HG03159 (cell line): ENCODE measurements around the gene AHRR.
"Not testable (repeated sequence)": the region's sequence is repeated elsewhere in the genome, so short reads cannot be mapped to it uniquely, and the experiment has no call there.

Experiments
- ATAC-seq: cut with Tn5 transposase; IDR thresholded peaks from one replicate; pipeline ENCODE4 v1.9.1; 2021; ENCODE audit warnings: mild to moderate bottlenecking, moderate library complexity; ENCODE audit not compliant: unreplicated experiment

The AHRR gene

DNA sequence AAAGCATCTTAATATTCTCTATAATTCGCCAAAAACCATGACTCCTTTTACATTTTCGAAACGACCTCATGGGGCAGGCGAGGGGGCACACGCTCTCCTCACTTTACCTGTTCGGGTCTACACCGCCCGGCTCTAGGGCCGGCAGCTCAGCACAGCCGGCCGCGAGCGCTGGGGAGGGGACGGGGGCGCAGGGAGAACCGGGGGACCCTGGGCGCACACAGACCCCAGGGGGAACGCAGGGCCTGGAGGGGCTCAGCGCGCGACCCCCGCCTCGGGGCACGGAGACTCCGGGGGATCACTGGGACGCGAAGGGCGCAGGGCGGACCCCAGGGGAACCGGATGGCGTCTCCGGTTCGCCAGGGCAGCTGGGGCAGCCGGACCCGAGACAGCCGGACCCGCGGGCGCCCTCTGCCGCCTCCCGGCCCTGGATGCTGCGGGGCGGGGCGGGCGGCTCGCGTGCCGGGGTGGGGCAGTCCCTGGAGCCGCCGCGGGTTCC lies at the start of gene AHRR:
AHRR (plus strand) TSS at position 485 of the 496 bp plus-strand sequence. CDS start 22,189 bp downstream, outside the sequence.
- peak; percentile 46 for ATAC-seq

GRCh38 chr5:271828-272167 lies 49.7 kb upstream of the AHRR start:
- ATAC-seq, result not testable (repeated sequence)

DNA sequence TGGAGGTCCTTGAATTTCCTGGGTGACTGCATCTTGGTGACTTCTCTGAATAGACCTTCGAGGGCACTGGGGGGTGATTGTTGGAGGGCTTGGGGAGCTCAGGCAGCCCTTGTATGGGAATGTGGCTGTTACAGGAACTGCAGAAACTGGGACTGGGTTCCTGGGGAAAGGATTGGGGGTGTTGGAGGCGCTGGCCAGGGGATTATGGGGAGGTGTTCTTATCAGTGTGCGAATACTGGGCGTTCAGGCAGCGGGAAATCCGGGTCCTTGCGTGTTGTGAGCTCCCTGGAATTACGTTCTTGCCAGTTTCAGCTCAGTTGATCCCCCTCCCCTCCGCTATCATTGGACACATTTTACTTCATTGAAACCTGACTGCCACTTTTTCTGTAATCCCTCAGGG lies 48.4 kb upstream of the AHRR start:
- not testable (repeated sequence) for ATAC-seq

- not testable (repeated sequence) for ATAC-seq
Observed at GRCh38 chr5:273491-273890, 48.0 kb upstream of the AHRR start.

- ATAC-seq, result not testable (repeated sequence)
Observed at GRCh38 chr5:274346-274745, 47.2 kb upstream of the AHRR start.

GRCh38 chr5:278646-279045 lies 42.9 kb upstream of the AHRR start:
- no peak for ATAC-seq

- not testable (repeated sequence) for ATAC-seq
Observed at GRCh38 chr5:279051-279665, 42.4 kb upstream of the AHRR start.

GRCh38 chr5:285991-286557 lies 35.4 kb upstream of the AHRR start:
- no peak for ATAC-seq

DNA sequence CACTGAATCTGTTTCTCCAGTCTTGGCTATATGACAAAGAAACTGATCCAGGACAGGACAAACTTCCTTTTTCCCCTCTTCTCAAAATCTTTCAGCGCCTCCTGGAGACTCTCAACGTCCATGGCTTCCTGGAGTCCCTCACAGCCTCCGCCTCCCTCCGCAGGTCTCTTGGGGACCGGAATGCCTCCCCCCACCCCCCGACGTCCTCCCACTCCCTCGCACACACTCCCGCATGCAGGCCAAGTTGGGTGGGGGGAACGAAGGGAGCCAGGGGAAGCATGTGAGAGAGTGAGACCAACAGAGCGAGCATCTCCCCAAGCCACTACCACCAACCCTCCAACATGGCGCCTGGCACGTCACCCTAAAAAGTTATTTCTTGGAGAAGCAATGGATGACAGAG lies 31.3 kb upstream of the AHRR start:
- ATAC-seq, result not testable (repeated sequence)

DNA sequence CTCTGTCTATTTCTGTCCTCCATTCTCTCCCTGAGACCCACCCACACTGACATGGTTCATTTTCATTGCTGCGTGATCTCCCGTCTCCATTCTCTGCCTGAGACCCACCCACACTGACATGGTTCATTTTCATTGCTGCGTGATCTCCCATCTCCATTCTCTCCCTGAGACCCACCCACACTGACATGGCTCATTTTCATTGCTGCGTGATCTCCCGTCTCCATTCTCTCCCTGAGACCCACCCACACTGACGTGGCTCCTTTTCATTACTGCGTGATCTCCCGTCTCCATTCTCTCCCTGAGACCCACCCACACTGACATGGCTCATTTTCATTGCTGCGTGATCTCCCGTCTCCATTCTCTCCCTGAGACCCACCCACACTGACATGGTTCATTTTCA lies 30.2 kb upstream of the AHRR start:
- ATAC-seq, result not testable (repeated sequence)

- ATAC-seq, result not testable (repeated sequence)
Observed at GRCh38 chr5:294788-295187, 26.7 kb upstream of the AHRR start.

DNA sequence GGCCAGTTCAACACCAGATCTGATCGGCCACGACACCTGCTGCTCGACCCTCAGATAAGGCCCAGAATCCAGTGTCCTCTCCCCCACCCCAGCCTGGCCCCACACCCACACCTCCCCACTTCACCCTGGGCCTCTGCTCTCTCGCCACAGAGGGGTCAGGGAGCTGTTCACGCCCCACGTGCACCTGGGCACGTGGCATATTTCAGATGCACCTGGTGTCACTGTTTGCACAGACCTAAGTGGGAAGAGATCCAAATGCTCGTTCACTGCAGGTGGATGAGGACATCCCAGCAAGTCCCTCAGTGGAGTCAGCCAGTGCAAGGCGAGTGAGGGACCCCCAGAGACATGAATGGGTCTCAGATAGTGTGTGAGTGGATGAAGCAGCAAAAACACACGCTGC lies 25.3 kb upstream of the AHRR start:
- not testable (repeated sequence) for ATAC-seq

DNA sequence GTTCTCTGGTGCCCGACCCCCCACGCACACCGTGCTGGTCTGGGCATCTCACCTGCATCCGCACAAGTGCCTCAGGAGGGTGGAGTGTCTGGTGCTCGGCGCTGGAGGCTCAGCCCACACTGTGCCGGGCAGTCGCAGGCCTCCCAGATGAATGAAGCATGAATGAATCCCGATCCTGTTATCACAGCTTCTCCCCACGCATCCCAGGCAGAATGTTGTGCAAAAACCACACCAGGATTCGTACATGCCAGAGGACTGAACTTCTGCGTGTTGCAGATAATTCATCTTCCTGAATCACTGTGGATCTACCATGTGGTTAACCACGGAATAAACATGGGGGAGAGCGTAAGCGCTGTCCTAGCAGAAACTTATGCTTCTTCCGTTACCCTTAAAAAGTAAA lies 24.6 kb upstream of the AHRR start:
- ATAC-seq, result not testable (repeated sequence)

- not testable (repeated sequence) for ATAC-seq
Observed at GRCh38 chr5:297448-297847, 24.1 kb upstream of the AHRR start.

DNA sequence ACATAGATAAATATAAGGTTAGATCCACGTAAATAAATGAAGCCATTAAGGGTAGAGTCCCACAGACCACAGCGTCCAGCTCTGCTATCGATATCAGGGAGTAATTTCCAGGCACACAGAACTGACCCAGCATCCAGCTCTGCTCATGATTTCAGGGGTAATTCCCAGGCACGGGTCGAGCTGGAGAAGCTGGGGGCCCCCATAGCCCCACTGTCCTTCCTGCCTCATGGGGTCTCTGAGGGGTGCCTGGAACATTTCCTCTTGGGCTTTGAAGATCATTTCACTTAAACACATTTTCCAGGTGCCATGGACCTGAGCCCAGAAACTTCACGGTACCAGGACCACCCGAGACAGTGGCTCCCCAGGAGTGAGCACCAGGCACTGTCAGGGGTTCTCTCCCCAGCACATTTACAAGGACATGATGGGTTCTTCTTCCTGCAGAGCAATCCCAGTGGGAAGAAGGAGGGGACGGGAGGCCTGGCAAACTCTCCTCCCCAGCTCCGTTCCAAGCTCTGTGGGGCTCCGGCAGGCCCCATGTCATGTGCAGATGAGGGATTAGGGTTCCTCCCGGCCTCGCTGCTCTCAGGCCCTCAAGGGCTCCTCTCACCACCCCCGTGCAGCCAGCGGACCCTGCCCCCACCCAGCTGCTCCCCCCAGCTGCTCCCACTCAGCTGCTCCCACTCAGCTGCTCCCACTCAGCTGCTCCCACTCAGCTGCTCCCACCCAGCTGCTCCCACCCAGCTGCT lies 23.4 kb upstream of the AHRR start:
- not testable (repeated sequence) for ATAC-seq

DNA sequence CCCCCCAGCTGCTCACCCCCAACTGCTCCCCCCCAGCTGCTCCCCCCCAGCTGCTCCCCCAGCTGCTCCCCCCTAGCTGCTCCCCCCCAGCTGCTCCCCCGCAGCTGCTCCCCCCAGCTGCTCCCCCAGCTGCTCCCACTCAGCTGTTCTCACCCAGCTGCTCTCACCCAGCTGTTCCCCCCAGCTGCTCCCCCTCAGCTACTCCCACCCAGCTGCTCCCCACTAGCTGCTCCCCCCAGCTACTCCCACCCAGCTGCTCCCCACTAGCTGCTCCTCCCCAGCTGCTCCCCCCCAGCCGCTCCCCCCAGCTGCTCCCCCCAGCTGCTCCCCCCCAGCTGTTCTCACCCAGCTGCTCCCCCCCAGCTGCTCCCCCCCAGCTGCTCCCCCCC lies 22.8 kb upstream of the AHRR start:
- no peak for ATAC-seq

GRCh38 chr5:299921-300320 lies 21.6 kb upstream of the AHRR start:
- not testable (repeated sequence) for ATAC-seq

- ATAC-seq, result not testable (repeated sequence)
Observed at GRCh38 chr5:300691-301435, 20.7 kb upstream of the AHRR start.

DNA sequence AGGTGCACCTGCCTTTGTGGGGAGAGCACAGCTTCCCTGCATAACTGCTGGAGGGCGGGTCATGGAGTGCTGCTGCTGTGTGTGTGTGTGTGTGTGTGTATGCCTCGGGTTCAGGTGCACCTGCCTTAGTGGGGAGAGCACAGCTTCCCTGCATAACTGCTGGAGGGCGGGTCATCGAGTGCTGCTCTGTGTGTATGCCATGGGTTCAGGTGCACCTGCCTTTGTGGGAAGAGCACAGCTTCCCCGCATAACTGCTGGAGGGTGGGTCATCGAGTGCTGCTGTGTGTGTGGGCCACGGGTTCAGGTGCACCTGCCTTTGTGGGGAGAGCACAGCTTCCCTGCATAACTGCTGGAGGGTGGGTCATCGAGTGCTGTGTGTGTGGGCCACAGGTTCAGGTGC lies 19.1 kb upstream of the AHRR start:
- ATAC-seq, result not testable (repeated sequence)

- ATAC-seq, result no peak
Observed at GRCh38 chr5:302966-303365, 18.5 kb upstream of the AHRR start.

- not testable (repeated sequence) for ATAC-seq
Observed at GRCh38 chr5:303741-304140, 17.8 kb upstream of the AHRR start.
